ENCODE data around the gene SRSF4. TPM values are rescaled to one million over a fixed set of nuclear protein-coding genes. Genes with fewer than 3 reads are reported as not detected.

SRSF4 gene
- total RNA-seq, 4 donors from 2014 or later: 61.4 to 107 (median 75.4) TPM

- TF ChIP-seq CTCF (IDR thresholded peaks at IDR 0.05; ENCODE audit: low read depth): no peak
These were observed 59.6 kb downstream of the SRSF4 start for GRCh38 chr1:29121936-29122681.

- no peak for TF ChIP-seq CTCF (IDR thresholded peaks at IDR 0.05; ENCODE audit: low read depth)
These were observed 60.2 kb downstream of the SRSF4 start for GRCh38 chr1:29121516-29121935.

- no peak for TF ChIP-seq CTCF (IDR thresholded peaks at IDR 0.05; ENCODE audit: low read depth)
These were observed 60.7 kb downstream of the SRSF4 start for GRCh38 chr1:29120947-29121485.

GRCh38 chr1:29120367-29120766 lies 61.3 kb downstream of the SRSF4 start:
- no peak for TF ChIP-seq CTCF (IDR thresholded peaks at IDR 0.05; ENCODE audit: low read depth)

GRCh38 chr1:29119121-29119929 lies 62.4 kb downstream of the SRSF4 start:
- no peak for TF ChIP-seq CTCF (IDR thresholded peaks at IDR 0.05; ENCODE audit: low read depth)

GRCh38 chr1:29117381-29117780 lies 64.3 kb downstream of the SRSF4 start:
- TF ChIP-seq CTCF (IDR thresholded peaks at IDR 0.05; ENCODE audit: low read depth): no peak

GRCh38 chr1:29114654-29115053 lies 67.0 kb downstream of the SRSF4 start:
- TF ChIP-seq CTCF (IDR thresholded peaks at IDR 0.05; ENCODE audit: low read depth): no peak

Measured in subcutaneous adipose tissue (tissue), 4 donors.